Progenitor cell of endocrine pancreas (in vitro differentiated cells): Measurements from ENCODE around the gene NUDT8. TPM values are rescaled to one million over a fixed set of nuclear protein-coding genes. Genes with fewer than 3 reads are reported as not detected.
A peak's percentile ranks its signal among the peaks of the same experiment; 100 is the strongest.

Experiments used
- DNase-seq: peaks from one replicate; pipeline ENCODE4 v3.0.0; 2021; ENCODE audit warnings: low spot score; ENCODE audit not compliant: unreplicated experiment
- H3K27ac Mint-ChIP-seq: 2 replicates; pipeline ENCODE4 v1.8.0; 2021; ENCODE audit warnings: mild to moderate bottlenecking, moderate library complexity, mixed read lengths
- H3K27me3 Mint-ChIP-seq: 2 replicates; pipeline ENCODE4 v1.8.0; 2021; ENCODE audit warnings: mixed read lengths
- H3K36me3 Mint-ChIP-seq: 2 replicates; pipeline ENCODE4 v1.8.0; 2022; ENCODE audit warnings: mixed read lengths; ENCODE audit not compliant: insufficient read depth
- H3K4me1 Mint-ChIP-seq: 2 replicates; pipeline ENCODE4 v1.8.0; 2021; ENCODE audit warnings: low read depth, mixed read lengths
- H3K4me3 Mint-ChIP-seq: 2 replicates; pipeline ENCODE4 v1.8.0; 2021; ENCODE audit warnings: low read depth, mild to moderate bottlenecking, moderate library complexity, mixed read lengths
- H3K9me3 Mint-ChIP-seq: 2 replicates; pipeline ENCODE4 v1.8.0; 2021; ENCODE audit warnings: low read depth, mixed read lengths
- CTCF ChIP-seq: fragments of 200-600 bp; sonication (generic); IDR thresholded peaks from one replicate; pipeline ENCODE4 v1.5.0; 2021; ENCODE audit warnings: antibody characterized with exemption, mild to moderate bottlenecking; ENCODE audit not compliant: unreplicated experiment
- total RNA-seq: library from RNA; stranded (reverse); gene quantifications from 2 replicates; pipeline ENCODE4 v1.2.1, GENCODE V29; 2021

NUDT8 gene
- total RNA-seq, 1 donor from 2014 or later = 5.1 TPM

- Mint-ChIP-seq H3K4me3 (no peak overlapping the region), H3K4me1 (peaks cover 11% of the 10 kb centered on the region), H3K27ac (no peak overlapping the region), H3K36me3 (peaks cover 5% of the 10 kb centered on the region), H3K9me3 (no peaks in the 10 kb centered on the region), H3K27me3 (no peaks in the 10 kb centered on the region)
- DNase-seq = no peak
- no peak for TF ChIP-seq CTCF
Measured at GRCh38 chr11:67610302-67610868, 19.4 kb downstream of the NUDT8 start.

GRCh38 chr11:67609316-67609715 is 20.4 kb downstream of the NUDT8 start:
- peaks cover 4% of the 10 kb centered on the region for H3K27me3 Mint-ChIP-seq
- H3K4me1 Mint-ChIP-seq = peaks cover 14% of the 10 kb centered on the region
- H3K4me3 Mint-ChIP-seq = no peak overlapping the region
- peaks cover 5% of the 10 kb centered on the region for H3K36me3 Mint-ChIP-seq
- H3K9me3 Mint-ChIP-seq = no peaks in the 10 kb centered on the region
- no peak for TF ChIP-seq CTCF
- H3K27ac Mint-ChIP-seq = no peak overlapping the region
- DNase-seq = no peak

GRCh38 chr11:67608486-67608885 is 21.3 kb downstream of the NUDT8 start:
- peaks cover 14% of the 10 kb centered on the region for H3K4me1 Mint-ChIP-seq
- no peak overlapping the region for H3K27ac Mint-ChIP-seq
- peak overlapping the region; percentile 90 for H3K4me3 Mint-ChIP-seq
- H3K36me3 Mint-ChIP-seq = peaks cover 5% of the 10 kb centered on the region
- no peaks in the 10 kb centered on the region for H3K9me3 Mint-ChIP-seq
- H3K27me3 Mint-ChIP-seq = peaks cover 6% of the 10 kb centered on the region
- DNase-seq = no peak
- TF ChIP-seq CTCF = no peak

- Mint-ChIP-seq H3K36me3 (peaks cover 5% of the 10 kb centered on the region), H3K27ac (peak overlapping the region; percentile 82), H3K27me3 (peaks cover 6% of the 10 kb centered on the region), H3K9me3 (peaks cover 5% of the 10 kb centered on the region), H3K4me1 (peaks cover 14% of the 10 kb centered on the region), H3K4me3 (peak overlapping the region; percentile 90)
- DNase-seq = no peak
- no peak for TF ChIP-seq CTCF
Measured at GRCh38 chr11:67607507-67607906, 22.2 kb downstream of the NUDT8 start.

GRCh38 chr11:67606492-67607295 is 23.0 kb downstream of the NUDT8 start, which contains the start of gene NDUFV1:
Gene NDUFV1 (plus strand): TSS chr11:67606936. CDS start chr11:67607005, 69 bp downstream.
- Mint-ChIP-seq H3K4me1 (peaks cover 14% of the 10 kb centered on the region), H3K4me3 (peak within 1 kb of the TSS; percentile 90), H3K36me3 (peaks cover 5% of the 10 kb centered on the region), H3K27ac (peak within 1 kb of the TSS; percentile 82), H3K27me3 (peaks cover 6% of the 10 kb centered on the region), H3K9me3 (peaks cover 5% of the 10 kb centered on the region)
- peak; percentile 95 for DNase-seq
- peak; percentile 63 for TF ChIP-seq CTCF
